HG02981 (cell line): Measurements from ENCODE around the gene NOVA2.

Experiments used
- ATAC-seq: cut with Tn5 transposase; IDR thresholded peaks from one replicate; pipeline ENCODE4 v1.9.1; 2021; ENCODE audit warnings: mild to moderate bottlenecking, moderate library complexity; ENCODE audit not compliant: unreplicated experiment

NOVA2 gene

DNA sequence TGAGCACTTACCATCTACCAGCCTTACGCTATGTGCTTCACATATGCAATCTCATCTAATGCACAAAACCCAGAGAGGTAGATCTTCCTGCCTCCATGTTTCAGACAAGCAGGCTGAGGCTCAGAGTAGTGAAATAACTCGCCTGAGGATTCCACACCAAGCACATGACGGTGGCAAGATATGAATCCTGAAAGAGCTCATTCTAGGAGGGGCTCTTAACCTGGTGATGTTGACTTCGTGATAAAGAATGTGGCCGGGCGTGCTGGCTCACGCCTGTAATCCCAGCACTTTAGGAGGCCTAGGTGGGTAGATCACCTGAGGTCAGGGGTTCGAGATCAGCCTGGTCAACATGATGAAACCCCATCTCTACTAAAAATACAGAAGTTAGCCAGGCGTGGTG is 5.0 kb downstream of the NOVA2 start:
- ATAC-seq = no peak

GRCh38 chr19:45967246-45967645 is 6.4 kb downstream of the NOVA2 start:
- ATAC-seq = no peak

DNA sequence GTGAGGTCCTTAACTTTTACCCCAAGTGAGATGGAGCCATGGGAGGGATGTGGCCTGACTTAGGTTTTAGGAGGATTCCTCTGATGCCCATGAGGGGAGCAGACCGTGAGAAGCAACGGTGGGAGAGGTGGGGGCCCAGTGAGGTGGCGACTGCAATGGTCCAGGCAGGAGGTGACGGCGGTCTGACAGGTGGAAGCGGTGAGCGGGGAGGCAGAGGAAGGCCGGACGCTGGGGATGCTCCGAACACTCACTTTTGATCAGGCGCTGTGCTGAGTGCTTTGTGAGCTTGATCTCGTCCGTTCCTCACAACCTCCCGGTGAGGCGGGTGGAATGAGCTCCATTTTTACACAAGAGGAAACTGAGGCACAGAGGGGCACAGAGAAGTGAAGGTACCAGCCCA is 11.6 kb downstream of the NOVA2 start:
- no peak for ATAC-seq

GRCh38 chr19:45960595-45961235 is 12.9 kb downstream of the NOVA2 start:
- ATAC-seq = no peak

GRCh38 chr19:45959517-45960025 is 14.1 kb downstream of the NOVA2 start:
- ATAC-seq = no peak

- ATAC-seq = no peak
Measured at GRCh38 chr19:45958769-45959516, 14.7 kb downstream of the NOVA2 start.

DNA sequence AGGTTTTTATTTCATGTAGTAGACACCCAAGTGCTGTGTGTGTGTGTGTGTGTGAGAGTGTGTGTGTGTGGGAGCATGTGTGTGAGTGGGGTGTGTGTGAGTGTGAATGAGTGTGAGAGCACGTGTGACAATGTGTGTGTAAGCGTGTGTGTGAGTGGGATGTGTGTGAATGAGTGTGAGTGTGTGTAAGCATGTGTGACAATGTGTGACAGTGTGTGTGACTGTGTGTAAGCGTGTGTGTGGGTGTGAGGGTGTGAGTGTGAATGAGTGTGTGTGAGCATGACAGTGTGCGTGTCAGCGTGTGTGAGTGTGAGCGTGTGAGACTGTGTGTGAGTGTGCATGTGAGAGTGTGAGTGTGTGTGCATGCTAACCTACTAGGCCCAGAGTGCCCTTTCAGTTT is 15.3 kb downstream of the NOVA2 start:
- no peak for ATAC-seq

GRCh38 chr19:45955905-45956608 is 17.6 kb downstream of the NOVA2 start:
- no peak for ATAC-seq

DNA sequence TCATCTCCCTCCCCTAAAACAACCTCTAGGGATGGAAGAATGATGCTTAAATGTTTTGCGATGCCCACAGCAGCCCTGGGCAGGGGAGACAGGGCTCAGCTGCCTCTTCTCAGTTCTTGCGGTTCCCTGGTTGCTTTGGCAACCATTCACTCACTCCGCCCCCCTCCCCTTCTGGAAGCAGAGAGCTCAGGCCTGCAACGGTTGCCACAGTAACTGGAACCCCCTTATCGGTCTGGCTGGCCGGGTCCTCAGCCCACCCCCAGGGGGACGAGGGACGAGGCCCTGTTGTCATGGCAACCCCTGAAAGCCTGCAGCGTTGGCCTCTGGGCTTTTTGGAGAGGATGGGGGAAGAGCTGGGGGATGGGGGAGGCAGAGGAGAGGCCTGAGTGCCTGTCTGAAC is 19.5 kb downstream of the NOVA2 start:
- ATAC-seq = no peak

GRCh38 chr19:45953676-45954075 is 20.0 kb downstream of the NOVA2 start:
- no peak for ATAC-seq

- ATAC-seq = no peak
Measured at GRCh38 chr19:45952686-45953505, 20.8 kb downstream of the NOVA2 start.

- ATAC-seq = no peak
Measured at GRCh38 chr19:45952341-45952685, 21.4 kb downstream of the NOVA2 start.

DNA sequence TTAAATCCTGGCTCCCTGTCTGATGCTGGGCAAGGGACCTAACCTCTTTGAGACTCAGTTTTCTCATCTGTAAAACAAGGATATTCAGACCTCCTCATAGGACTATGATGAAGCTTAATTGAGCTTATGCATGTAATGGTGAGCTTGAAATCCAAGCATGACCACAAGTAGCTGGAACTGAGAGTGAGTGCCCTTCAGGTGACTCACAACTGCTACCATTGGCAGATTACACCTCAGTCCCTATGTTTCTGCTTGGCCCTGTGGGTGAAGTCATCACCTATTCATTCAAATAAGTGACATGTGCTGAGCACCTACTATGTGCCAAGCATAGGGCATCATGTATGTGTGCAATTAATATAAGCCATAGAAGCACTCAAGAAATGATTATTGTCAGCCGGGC is 25.7 kb downstream of the NOVA2 start:
- ATAC-seq = no peak

DNA sequence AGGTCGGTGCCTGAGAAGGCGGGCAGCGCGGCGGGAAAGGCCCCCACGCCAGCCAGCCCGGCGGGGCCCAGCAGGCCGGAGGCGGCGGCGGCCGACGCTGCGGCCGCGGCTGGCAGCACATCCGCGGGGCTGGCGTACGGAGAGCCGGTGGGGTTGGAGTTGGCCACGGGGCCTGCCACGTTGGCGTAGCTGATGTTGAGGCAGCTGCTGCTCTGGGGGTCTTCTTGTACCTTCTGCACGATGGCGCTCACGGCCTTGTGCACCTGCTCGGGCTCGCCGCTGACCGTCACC is 33.2 kb downstream of the NOVA2 start:
- ATAC-seq = no peak

GRCh38 chr19:45939792-45940514 is 33.7 kb downstream of the NOVA2 start:
- ATAC-seq = no peak

- no peak for ATAC-seq
Measured at GRCh38 chr19:45938733-45939319, 34.8 kb downstream of the NOVA2 start.

- no peak for ATAC-seq
Measured at GRCh38 chr19:45935267-45935666, 38.4 kb downstream of the NOVA2 start.

DNA sequence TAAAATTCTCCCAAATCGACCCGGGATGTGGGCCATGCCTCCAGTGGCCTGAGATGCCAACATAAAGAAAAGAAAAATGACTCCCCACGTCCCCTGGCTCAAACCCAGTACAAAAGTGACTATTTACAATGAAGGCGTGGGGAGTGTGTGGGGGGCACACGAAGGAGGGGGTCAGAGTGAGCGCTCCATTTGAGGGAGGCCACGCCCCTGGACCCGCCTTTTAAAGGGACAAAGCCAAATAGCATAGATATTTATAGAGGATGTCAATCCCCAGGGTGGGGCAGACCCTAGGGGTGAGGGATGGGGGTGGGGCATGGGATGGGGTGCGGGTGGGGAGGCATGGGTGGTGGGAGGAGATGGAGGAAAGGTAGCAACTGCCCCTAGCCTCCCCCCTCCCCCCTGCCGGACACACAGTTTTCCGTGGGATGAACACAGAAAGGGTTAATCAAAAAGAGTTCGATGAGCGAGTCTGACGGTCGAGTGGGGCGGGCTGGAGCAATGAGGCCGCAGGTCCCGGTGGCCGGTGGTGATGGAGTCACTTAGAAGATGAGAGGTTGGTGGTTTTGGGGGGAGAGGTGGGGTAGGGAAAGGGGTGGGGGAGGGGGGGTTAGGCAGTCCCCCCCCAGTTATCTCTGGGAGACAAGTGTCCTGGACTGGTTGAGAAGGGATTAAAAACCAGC is 39.0 kb downstream of the NOVA2 start:
- ATAC-seq = no peak

DNA sequence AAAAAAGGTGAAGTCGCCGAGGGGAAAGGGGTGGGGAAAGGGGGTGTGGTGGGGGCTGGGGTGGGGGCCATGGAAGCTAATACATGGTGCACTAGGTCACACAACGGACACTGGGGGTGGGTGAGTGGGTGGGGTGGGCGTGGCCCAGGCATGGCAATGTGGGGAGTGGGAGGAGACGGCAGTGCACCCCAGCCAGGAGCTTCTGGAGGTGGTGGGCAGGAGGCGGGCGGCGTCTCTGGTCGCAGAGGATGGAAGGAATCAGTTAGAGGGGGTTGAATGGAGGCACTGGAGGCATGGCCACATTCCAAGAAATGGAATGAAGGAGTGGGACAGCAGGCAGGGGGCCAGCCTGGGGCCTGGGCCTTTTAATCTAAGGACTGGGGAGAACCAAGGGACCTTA is 39.9 kb downstream of the NOVA2 start:
- ATAC-seq = no peak

- ATAC-seq = no peak
Measured at GRCh38 chr19:45931055-45931454, 42.6 kb downstream of the NOVA2 start.
